HG03520 (cell line): ENCODE data around the gene RABGAP1L.

Experiments
- ATAC-seq: cut with Tn5 transposase; IDR thresholded peaks from one replicate; pipeline ENCODE4 v1.9.1; 2021; ENCODE audit warnings: mild to moderate bottlenecking, moderate library complexity; ENCODE audit not compliant: unreplicated experiment

RABGAP1L gene

GRCh38 chr1:174740249-174740968 is 581.1 kb downstream of the RABGAP1L start:
- ATAC-seq = no peak

- no peak for ATAC-seq
Observed at GRCh38 chr1:174742805-174743653, 583.7 kb downstream of the RABGAP1L start.

DNA sequence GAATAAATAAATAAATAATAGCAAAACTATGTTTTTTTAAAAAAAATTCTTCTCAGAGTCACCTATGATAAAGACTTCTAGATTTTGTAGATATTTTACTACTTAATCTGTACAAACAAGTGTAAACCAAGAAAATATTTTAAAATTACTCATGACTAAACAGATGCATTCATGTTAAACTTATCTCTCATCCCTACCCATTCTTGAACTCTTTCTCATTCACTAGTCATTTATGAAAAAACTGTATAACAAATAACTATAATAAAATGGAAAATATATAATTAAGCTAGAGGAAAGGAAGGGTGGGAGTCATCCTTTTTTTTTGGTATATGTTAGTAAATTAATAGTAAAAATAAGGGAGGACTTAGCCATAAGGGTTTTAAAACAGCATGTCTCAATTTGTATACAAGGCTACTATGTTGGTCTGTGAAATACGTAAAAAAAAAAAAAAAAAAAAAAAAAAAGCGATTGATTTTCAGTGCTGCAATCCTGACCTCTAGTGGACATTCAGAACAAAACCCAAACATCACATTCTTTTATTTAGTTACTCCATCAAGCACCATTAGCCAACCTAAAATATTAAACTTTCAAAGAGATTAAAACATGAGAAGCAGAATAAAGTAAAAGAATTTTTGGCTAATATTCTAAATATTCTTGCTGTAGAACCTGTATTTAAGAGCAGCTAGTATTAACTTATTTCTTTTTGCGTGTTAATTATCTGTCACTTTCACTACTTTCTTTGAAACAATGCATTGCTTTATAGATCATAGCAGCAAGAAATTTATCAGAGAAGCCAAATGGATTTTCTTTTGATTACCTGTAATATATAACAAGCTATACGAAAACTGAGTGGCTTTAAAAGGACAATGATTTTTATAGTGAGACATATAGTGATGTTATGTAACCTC is 584.6 kb downstream of the RABGAP1L start:
- ATAC-seq = no peak

GRCh38 chr1:174744886-174745285 is 585.6 kb downstream of the RABGAP1L start:
- no peak for ATAC-seq

DNA sequence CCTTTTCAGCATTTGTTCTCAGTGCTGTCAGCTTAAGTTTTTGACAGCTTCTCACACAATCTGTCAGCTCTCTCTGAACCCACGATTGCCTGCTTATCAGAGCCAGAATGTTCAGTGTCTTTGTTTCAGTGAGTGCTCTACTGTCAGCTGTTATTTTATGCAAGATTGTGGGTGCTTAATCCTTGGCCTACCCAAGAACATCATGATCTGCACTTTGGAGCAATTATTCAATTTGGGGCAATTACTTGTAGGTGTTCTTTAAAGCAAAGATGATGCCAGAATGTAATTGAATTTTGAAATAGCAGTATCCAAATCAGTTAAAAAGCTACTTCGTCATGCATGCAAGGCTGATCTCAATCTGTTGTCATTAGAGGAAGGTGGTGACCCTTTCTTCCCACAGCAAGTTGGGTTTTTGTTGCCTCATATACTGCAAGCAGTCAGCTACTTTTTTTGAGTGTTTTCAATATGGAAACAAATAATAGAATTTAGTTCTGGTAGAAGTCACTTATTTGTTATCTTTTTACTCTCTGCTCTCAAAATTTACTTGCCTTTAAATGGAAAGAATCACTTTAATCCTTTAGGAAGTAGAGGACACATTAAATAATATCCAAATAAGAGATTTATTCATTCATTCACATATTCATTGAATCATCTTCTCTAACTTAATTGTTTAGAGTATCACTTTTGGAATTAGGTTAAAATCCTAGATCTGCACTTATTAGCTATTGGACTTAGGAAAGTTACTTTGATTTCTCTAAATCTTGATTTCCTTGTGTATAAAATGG is 586.9 kb downstream of the RABGAP1L start:
- ATAC-seq = no peak

DNA sequence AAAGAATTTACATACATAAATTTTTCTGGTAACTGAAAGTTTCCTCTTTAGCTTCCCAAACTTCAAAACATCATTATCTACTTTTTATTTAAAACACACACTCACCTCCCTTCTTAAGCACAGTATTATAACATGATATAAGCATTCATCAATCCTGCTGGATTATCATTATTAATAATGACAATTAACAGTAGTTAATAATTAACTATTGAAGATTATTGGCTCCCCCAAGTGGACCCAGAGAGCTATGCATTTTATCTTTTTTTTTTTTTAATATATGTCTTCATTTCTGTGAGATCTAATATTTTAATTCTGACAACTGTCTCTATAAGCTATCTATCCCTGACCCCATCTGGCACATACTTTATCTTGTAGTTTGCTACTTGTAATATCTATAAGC is 588.3 kb downstream of the RABGAP1L start:
- ATAC-seq = no peak

GRCh38 chr1:174748586-174748985 is 589.3 kb downstream of the RABGAP1L start:
- ATAC-seq = no peak

- no peak for ATAC-seq
Observed at GRCh38 chr1:174753131-174753530, 593.8 kb downstream of the RABGAP1L start.

DNA sequence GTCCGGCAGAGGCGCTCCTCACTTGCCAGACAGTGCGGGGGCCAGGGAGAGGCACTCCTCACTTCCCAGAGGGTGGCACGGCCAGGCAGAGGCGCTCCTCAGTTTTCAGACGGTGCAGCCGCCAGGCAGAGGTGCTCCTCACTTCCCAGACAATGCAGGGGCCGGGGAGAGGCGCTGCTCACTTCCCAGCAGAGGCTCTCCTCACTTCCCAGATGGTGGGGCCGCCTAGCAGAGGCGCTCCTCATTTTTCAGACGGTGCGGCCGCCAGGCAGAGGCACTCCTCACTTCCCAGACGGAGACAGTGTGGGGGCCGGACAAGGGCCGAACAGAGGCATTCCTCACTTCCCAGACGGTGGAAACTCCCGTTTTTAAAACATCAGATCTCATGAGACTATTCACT is 602.0 kb downstream of the RABGAP1L start:
- no peak for ATAC-seq

DNA sequence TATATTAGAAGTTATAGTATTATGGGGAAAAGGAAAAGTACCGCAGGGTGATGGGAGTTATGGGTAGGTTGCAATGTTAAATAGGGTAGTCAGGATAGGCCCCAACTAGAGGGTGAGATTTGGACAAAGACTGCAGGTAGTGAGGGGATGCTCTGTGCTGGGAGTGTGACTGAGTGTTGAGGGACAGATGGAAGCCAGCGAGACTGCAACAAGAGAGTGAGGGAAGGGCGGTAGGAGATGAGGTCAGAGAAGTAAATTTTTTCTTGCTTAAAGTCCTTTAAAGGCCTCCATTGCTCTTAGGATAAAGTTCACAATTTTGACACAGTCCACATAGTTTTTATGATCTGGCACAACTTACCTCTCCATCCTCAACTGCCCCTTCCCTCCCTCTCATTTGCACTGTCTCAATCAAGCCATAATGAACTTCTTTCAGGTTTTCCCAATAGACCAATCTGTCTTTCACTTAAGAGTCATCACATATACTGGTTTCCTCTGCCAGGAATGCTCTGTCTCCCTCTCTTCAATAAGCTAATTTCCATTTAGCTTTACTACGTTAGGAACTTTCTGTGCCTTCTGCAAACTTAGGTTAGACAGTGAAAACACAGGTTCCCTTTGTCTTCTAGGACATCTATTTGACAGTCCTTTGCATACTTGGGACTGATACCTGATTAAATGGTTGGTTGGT is 602.7 kb downstream of the RABGAP1L start:
- no peak for ATAC-seq

GRCh38 chr1:174764191-174764590 is 604.9 kb downstream of the RABGAP1L start:
- no peak for ATAC-seq

- no peak for ATAC-seq
Observed at GRCh38 chr1:174766727-174767126, 607.4 kb downstream of the RABGAP1L start.

DNA sequence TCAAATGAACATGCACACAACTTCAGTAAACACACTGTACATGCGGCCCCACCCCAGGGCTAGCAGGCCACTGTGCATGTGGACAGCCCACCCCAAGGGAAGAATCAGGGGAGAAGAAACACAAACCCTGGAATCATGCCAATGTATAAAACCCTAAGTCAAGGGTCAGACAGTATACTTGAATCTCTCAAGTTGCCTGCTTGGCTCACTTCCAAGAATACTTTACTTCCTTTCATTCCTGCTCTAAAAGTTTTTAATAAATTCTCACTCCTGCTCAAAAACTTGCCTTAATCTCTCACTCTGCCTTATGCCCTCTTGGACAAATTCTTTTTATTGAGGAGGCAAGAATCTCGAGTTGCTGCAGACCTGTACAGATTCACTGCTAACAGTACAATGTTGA is 609.2 kb downstream of the RABGAP1L start:
- ATAC-seq = no peak

DNA sequence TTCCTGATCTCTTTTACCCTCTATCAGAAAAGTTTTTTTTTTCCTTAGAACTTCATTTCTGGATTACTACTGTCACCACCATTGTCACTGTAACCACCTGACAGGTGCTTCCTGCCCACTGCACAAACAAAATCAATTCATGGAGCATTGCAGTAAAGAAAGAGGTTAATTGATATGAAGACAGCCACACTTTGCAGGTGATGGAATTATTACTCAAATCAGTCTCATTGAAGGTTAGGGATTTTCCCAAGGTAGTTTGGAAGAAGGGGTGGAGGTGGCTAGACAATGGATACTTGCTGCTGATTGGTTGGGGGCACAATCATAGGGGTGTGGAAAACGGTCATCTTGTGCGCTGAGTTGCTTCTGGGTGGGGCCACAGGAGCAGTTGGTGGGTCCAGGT is 609.6 kb downstream of the RABGAP1L start:
- ATAC-seq = no peak

GRCh38 chr1:174769961-174770549 is 610.7 kb downstream of the RABGAP1L start:
- ATAC-seq = no peak

DNA sequence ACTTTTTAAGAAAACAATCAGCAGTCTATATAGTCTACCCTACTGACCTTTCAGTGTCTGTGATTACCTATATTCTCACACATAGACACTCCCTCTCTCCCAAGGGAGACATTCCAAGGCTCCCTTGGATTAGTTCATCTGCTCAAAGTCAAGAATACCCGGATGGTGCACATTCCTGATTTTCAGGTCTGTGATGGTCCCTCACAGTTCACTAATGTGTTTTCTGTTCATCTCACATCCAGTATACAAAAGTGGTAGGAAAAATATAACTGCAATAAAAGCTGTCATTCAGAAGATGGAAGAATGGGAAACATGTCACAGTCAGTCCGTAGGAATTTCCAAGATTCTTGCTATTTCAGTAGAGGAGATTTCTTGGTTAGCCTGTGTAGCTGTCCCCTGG is 616.3 kb downstream of the RABGAP1L start:
- no peak for ATAC-seq

DNA sequence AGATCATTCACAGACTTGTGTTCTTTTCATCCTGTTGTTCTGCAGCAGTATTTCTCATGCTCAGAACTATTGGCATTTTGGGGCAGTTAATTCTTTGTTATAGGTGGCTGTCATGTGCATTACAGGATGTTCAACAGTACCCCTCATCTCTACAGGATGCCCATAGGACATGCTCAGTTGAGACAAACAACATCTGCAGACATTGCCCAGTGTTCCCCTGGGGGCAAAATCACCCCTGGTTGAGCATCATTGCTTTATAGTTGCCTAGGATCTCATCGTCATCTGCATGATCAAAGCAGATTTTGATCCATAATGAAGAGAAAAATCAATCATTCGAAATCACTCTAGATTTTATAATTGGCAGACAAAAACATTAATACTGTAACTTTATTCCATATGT is 617.9 kb downstream of the RABGAP1L start:
- no peak for ATAC-seq

- ATAC-seq = no peak
Observed at GRCh38 chr1:174785510-174785909, 626.2 kb downstream of the RABGAP1L start.

GRCh38 chr1:174786358-174786757 is 627.0 kb downstream of the RABGAP1L start:
- no peak for ATAC-seq
